ENCODE results near the gene PLA2G3.

The PLA2G3 gene

GRCh38 chr22:31155422-31155821, 15.1 kb upstream of the PLA2G3 start:
- no peak overlapping the region for H3K4me3 ChIP-seq (ENCODE audit: insufficient read depth, low read length, poor library complexity, severe bottlenecking)
- H3K4me2 ChIP-seq (ENCODE audit: low read depth, low read length, poor library complexity, severe bottlenecking) = no peak overlapping the region
- H3K9me2 ChIP-seq (replicated peaks; ENCODE audit: insufficient read depth, low read length) = no peaks in the 10 kb centered on the region
- peaks cover 2% of the 10 kb centered on the region; the same call in 1 of the 2 replicates for H3K79me2 ChIP-seq (ENCODE audit: insufficient read depth, low read length)
- TF ChIP-seq, protein P1, sequence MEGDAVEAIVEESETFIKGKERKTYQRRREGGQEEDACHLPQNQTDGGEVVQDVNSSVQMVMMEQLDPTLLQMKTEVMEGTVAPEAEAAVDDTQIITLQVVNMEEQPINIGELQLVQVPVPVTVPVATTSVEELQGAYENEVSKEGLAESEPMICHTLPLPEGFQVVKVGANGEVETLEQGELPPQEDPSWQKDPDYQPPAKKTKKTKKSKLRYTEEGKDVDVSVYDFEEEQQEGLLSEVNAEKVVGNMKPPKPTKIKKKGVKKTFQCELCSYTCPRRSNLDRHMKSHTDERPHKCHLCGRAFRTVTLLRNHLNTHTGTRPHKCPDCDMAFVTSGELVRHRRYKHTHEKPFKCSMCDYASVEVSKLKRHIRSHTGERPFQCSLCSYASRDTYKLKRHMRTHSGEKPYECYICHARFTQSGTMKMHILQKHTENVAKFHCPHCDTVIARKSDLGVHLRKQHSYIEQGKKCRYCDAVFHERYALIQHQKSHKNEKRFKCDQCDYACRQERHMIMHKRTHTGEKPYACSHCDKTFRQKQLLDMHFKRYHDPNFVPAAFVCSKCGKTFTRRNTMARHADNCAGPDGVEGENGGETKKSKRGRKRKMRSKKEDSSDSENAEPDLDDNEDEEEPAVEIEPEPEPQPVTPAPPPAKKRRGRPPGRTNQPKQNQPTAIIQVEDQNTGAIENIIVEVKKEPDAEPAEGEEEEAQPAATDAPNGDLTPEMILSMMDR (IDR thresholded peaks at IDR 0.05; ENCODE audit: insufficient read depth, low read length, poor library complexity, severe bottlenecking) = no peak
- no peak for TF ChIP-seq EZH2phosphoT487 (conservative IDR thresholded peaks at IDR 0.05; ENCODE audit: low read length)
- H3K9me3 ChIP-seq (ENCODE audit: insufficient read depth, low read length) = no peaks in the 10 kb centered on the region
- no peak overlapping the region for H2AFZ ChIP-seq (ENCODE audit: low read depth, low read length, severe bottlenecking)
- H3K27me3 ChIP-seq (ENCODE audit: low read length) = no peaks in the 10 kb centered on the region
- H4K20me1 ChIP-seq (ENCODE audit: low read depth, low read length) = no peaks in the 10 kb centered on the region
- no peak overlapping the region for H3K9ac ChIP-seq (ENCODE audit: low read length)
- H3F3A ChIP-seq (ENCODE audit: insufficient read depth) = peaks cover 5% of the 10 kb centered on the region
- H3K27ac ChIP-seq (ENCODE audit: low read depth, low read length) = no peak overlapping the region
- no peaks in the 10 kb centered on the region for H3K36me3 ChIP-seq (ENCODE audit: low read length)

GRCh38 chr22:31154975-31155374, 14.7 kb upstream of the PLA2G3 start:
- H2AFZ ChIP-seq (ENCODE audit: low read depth, low read length, severe bottlenecking) = no peak overlapping the region
- H3K4me3 ChIP-seq (ENCODE audit: insufficient read depth, low read length, poor library complexity, severe bottlenecking) = no peak overlapping the region
- no peak overlapping the region for H3K27ac ChIP-seq (ENCODE audit: low read depth, low read length)
- no peak for TF ChIP-seq EZH2phosphoT487 (conservative IDR thresholded peaks at IDR 0.05; ENCODE audit: low read length)
- TF ChIP-seq, protein P1 (IDR thresholded peaks at IDR 0.05; ENCODE audit: insufficient read depth, low read length, poor library complexity, severe bottlenecking) = no peak
- H3K79me2 ChIP-seq (ENCODE audit: insufficient read depth, low read length) = no peaks in the 10 kb centered on the region
- no peaks in the 10 kb centered on the region for H3K9me3 ChIP-seq (ENCODE audit: insufficient read depth, low read length)
- H3K27me3 ChIP-seq (ENCODE audit: low read length) = no peaks in the 10 kb centered on the region
- H3K36me3 ChIP-seq (ENCODE audit: low read length) = no peaks in the 10 kb centered on the region
- no peak overlapping the region for H3K9ac ChIP-seq (ENCODE audit: low read length)
- H4K20me1 ChIP-seq (ENCODE audit: low read depth, low read length) = no peaks in the 10 kb centered on the region
- H3K9me2 ChIP-seq (replicated peaks; ENCODE audit: insufficient read depth, low read length) = no peaks in the 10 kb centered on the region
- H3F3A ChIP-seq (ENCODE audit: insufficient read depth) = peaks cover 5% of the 10 kb centered on the region
- no peak overlapping the region for H3K4me2 ChIP-seq (ENCODE audit: low read depth, low read length, poor library complexity, severe bottlenecking)

DNA sequence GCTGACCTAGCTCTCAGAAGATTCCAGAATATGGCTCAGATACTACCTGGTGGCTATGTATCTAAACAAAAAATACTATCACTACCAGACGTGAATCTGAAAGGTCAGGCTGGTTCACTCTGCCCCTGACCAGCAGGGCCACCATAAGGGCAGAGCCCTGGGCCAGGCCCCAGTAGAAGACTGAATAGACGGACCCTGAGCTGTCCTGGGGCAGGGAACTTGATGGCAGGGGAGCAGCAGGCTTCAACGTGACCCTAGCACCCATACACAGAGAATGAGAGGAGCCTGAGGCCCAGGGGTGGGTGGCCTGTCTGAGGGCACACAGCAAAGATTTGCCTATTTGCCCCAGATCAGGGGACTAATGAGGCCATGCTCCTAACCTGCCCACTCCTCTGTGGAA, 13.0 kb upstream of the PLA2G3 start:
- Histone ChIP-seq H3K36me3 (ENCODE audit: low read length) (no peaks in the 10 kb centered on the region), H3K9me2 (replicated peaks; ENCODE audit: insufficient read depth, low read length) (no peaks in the 10 kb centered on the region), H4K20me1 (ENCODE audit: low read depth, low read length) (no peaks in the 10 kb centered on the region), H3K79me2 (ENCODE audit: insufficient read depth, low read length) (no peaks in the 10 kb centered on the region), H3K9me3 (ENCODE audit: insufficient read depth, low read length) (no peaks in the 10 kb centered on the region), H3K4me3 (ENCODE audit: insufficient read depth, low read length, poor library complexity, severe bottlenecking) (no peak overlapping the region), H3K27ac (ENCODE audit: low read depth, low read length) (no peak overlapping the region), H3K9ac (ENCODE audit: low read length) (no peak overlapping the region), H3K4me2 (ENCODE audit: low read depth, low read length, poor library complexity, severe bottlenecking) (no peak overlapping the region), H2AFZ (ENCODE audit: low read depth, low read length, severe bottlenecking) (no peak overlapping the region), H3F3A (ENCODE audit: insufficient read depth) (no peaks in the 10 kb centered on the region), H3K27me3 (ENCODE audit: low read length) (no peaks in the 10 kb centered on the region)
- no peak for TF ChIP-seq EZH2phosphoT487 (conservative IDR thresholded peaks at IDR 0.05; ENCODE audit: low read length)
- TF ChIP-seq, protein P1 (IDR thresholded peaks at IDR 0.05; ENCODE audit: insufficient read depth, low read length, poor library complexity, severe bottlenecking) = no peak
